Fibroblast of skin of back (primary cell): Measurements from ENCODE around the gene CHPF2.

Experiments used
- DNase-seq: peaks from one replicate; pipeline ENCODE4 v3.0.0-alpha.2; 2013

Gene CHPF2

GRCh38 chr7:151206914-151207313 is 25.4 kb upstream of the CHPF2 start:
- DNase-seq, result no peak

GRCh38 chr7:151207315-151207714 is 25.0 kb upstream of the CHPF2 start:
- no peak for DNase-seq

GRCh38 chr7:151207804-151208203 is 24.5 kb upstream of the CHPF2 start:
- no peak for DNase-seq

GRCh38 chr7:151208253-151208862 is 23.9 kb upstream of the CHPF2 start:
- no peak for DNase-seq

- no peak for DNase-seq
Measured at GRCh38 chr7:151209588-151209987, 22.7 kb upstream of the CHPF2 start.

DNA sequence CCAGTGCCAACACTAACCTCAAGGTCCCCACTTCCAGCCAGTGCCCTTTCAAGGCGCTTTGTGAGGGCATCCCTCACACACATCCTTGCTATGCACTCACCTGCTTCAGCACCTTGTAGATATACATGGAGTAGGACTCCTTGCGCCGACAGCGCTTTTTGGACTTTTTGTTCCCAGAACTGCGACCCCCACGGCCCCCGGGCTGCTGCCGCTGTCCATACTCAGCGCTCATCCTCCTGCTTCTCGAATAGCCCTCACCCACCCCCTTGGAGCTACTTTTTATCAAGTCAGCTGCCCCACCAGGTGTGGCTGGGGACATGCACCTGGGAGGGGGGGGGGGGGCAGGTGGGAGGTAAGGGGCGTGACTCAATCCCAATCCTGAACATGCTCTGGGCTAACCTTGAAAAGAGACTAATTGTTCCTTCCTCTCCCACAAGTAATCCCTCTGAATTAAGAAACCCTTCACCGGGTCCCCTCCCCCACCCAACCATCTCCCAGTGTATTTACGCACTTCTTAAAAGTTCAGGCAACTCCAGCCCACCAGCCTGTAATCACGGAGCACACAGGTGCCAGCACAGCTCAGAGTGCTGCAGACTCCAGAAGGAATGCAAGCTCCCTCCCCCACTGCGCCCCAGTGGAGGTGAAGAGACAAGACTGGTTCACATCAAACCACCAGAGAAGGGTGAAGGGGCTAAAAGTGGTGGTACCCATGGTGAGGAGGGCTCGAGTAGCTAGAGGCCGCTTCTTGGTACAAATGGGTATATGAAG is 22.0 kb upstream of the CHPF2 start, which contains the start of gene H2BK1:
H2BK1 (minus strand) TSS at position 402 of the 768 bp plus-strand sequence; CDS start at position 232, 170 bp downstream.
- DNase-seq, result no peak

- DNase-seq, result no peak
Measured at GRCh38 chr7:151211155-151211772, 21.0 kb upstream of the CHPF2 start.

DNA sequence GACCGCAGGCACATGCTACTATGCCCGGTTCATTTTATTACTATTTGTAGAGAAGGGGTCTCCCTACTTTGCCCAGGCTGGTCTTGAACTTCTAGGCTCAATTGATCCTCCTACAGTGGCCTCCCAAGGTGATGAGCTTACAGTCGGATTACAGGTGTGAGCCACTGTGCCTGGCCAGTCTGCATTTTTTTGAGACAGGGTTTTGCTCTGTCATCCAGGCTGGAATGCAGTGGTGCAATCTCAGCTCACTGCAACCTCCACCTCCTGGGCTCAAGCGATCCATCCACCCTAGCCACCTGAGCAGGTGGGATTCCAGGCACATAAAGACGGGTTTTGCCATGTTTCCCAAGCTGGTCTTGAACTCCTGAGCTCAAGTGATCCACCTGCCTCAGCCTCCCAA is 19.7 kb upstream of the CHPF2 start:
- DNase-seq, result no peak

DNA sequence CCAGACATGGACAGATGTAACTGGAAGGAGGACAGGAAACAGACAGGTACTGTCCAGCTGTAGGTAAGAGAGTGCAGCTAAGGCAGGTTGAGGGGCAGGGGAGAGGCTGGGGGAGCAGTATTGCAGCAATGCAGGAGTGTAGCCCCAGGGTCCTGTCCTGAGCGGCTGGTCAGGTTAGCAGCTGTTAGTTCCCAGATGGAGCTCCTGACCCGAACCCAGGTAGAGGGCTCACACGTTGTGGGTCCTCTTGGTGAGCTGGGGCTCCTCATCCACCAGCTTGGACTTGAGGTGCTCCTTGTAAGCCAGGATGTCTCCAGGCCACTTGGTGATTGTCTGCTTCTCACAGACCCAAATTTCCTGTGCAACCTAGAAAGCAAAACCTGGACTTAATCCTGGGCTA is 18.5 kb upstream of the CHPF2 start:
- DNase-seq, result no peak

- no peak for DNase-seq
Measured at GRCh38 chr7:151215396-151215795, 16.9 kb upstream of the CHPF2 start.

- DNase-seq, result no peak
Measured at GRCh38 chr7:151218170-151218569, 14.1 kb upstream of the CHPF2 start.

DNA sequence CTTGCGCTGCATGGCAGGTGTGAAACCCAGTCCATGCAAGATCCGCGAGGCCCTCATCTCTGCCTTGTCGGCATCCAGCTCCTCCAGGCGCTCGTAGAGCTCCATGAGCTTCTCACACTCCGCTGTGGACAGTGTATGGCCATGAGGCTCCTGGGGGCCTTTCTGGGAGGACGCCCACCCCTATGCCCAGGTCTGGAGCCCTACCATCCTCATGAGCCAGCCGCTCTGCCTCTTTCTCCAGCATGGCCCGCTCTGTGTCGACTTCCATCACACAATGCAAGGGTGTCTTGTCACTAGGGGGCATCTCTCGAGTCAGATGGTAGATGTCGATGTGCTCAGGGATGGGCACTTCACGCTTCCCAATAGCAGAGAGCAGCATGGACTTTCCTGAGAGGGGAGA is 8.6 kb upstream of the CHPF2 start:
- DNase-seq, result no peak

DNA sequence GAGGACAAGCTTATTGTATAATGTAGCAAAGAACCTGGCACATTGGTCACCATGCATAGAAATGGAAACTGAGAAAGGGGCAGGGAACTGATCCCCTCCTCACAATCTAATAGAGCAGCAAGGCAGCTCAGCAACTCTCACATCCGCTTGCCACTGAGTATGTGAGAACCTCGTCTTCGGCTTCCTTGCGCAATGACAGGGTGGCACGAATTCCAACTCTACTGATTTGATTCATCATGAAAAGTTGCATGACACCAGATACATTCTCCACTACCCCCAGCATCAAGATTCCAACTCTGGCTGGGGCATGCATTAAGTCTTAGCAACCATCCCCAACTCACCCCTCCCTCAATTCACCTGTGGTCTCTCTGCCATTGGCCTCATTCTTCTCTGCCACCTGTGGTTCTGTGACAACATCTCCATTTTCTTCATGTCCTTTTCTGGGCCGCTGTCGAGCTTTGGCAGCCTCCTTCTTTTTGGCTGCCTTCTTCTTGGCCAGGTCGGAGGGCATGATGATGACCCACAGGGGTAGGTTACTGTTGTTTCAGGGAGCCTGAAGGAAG is 6.3 kb upstream of the CHPF2 start:
- DNase-seq, result no peak

DNA sequence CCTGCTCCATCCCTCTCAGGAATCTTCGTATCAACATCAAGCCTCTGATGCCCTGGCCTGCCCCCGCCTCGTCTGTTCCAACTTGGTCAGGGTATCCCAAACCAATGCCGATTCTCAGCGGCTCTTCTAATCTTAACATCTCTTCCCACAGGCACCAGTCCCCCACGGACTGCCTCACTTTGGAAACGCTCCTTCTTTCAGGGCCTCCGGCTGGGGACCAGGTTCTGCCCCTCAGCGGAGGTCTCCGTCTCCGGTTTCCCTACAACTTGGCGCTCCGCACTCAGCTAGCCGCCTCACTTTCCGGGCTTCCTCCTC is 5.8 kb upstream of the CHPF2 start:
- no peak for DNase-seq

GRCh38 chr7:151226875-151227782 is 5.2 kb upstream of the CHPF2 start, which contains the start of gene ABCF2:
ABCF2 (minus strand) TSS chr7:151227205; CDS start chr7:151226458, 747 bp downstream.
- peak; percentile 99 for DNase-seq

DNA sequence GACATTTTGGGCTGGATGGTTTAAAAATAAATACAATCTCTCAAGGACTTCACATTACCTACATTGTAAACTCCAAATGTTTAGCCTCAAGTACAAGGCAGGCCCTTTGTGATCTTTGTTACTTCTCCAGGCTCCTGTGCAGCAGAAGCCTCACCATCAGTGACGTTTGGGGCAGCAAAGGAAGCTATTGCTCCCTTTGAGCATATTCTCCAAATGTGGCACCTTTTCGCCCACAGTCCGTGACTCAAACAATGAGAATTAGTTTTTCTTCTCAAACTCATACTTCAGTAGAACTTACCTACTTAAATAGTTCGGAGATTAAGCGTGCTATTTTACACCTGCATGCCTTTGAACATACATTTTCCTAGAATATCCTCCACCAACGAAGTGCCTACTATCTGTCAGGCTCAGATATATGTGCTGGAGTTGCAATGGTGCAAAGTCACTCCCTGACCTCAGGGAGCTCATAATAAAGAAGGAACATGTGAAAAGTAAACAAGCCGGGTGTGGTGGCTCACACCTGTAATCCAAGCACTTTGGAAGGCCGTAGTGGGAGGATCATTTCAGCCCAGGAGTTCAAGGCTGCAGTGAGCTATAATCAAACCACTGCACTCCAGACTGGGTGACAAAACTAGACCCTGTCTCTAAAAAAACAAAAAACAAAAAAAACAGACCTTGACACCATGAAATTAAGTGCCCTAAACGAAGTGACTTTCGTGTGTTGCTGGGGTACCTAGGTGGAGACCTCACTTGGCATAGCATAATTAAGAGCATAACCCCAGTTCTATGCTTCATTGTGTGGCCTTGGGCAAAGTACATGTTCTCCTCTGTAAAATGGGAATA is 4.0 kb upstream of the CHPF2 start:
- DNase-seq, result no peak

DNA sequence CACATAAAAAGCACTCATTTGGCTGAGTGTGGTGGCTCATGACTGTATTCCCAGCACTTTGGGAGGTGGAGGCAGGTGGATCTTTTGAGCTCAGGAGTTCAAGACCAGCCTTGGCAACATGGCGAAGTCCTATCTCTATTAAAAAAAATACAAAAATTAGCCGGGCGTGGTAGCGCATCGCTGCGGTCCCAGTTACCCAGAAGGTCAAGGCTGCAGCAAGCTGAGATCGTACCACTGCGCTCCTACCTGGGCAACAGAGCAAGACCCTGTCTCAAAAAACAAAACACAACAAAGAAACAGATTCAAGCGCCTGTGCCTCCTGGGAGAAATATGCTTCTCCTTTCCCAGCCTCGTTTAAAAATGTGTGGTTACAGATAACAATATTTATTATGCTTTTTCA is 3.0 kb upstream of the CHPF2 start:
- no peak for DNase-seq

DNA sequence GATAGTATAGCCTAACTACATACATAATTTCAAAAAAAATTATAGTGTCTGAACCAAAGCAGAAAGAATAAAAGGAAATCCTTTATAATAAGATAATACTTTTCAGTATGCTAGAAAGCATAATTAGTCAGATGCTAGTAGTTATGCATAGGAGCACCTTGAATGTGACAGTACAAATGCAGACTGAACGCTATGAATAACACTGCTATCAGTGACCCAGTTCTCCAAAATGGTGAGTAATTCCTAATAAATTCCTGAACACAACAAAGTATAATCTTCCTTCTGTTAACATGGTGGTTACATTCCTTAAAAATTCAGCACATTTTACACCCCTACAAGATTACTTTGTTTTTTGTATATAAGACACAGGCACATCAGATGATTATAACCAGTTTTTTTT is 1.2 kb upstream of the CHPF2 start:
- peak; percentile 27 for DNase-seq

- peak; percentile 81 for DNase-seq
Measured at GRCh38 chr7:151232917-151233701, 826 bp downstream of the CHPF2 start.

- DNase-seq, result no peak
Measured at GRCh38 chr7:151233804-151234203, 1.5 kb downstream of the CHPF2 start.
